ENCODE data around the gene CAMKMT. TPM values are rescaled to one million over a fixed set of nuclear protein-coding genes. Genes with fewer than 3 reads are reported as not detected.

CAMKMT gene
- total RNA-seq, 5 donors from 2014 or later (not counting 1 experiment from before 2014, with no cell fraction given), result 11.9 to 20.2 (median 16.5) TPM

GRCh38 chr2:44444881-44445280 lies 83.1 kb downstream of the CAMKMT start:
- H3K27me3 ChIP-seq (replicated peaks in 1 of 2; ENCODE audit: control insufficient read depth in 2 of 2, extremely low read depth in 1 of 2, insufficient read depth in 2 of 2, low read length in 1 of 2), result no peaks in the 10 kb centered on the region
- no peaks in the 10 kb centered on the region for H3K9me3 Mint-ChIP-seq
- DNase-seq, result no peak
- H3K27ac Mint-ChIP-seq, result no peak overlapping the region
- H3K9me3 ChIP-seq, result no peaks in the 10 kb centered on the region
- ChIA-PET CTCF (interaction anchor here (0.6 kb wide), 2 partner anchors 14 to 42 kb away, joined by 3 read pairs; no protein-coding TSS in a partner anchor), POLR2A (no interaction called here)
- no peak overlapping the region for H3K4me3 ChIP-seq (ENCODE audit: control insufficient read depth in 1 of 2, extremely low read depth in 1 of 2, low read length in 1 of 2)
- peaks cover 54% of the 10 kb centered on the region for H3K36me3 Mint-ChIP-seq
- peaks cover 0 to 6% (median 0%) of the 10 kb centered on the region in 3 donors for H3K4me1 Mint-ChIP-seq
- WGBS (ENCODE audit: insufficient coverage), result no CpG with 5 or more reads among the region's 2 CpGs
- no peaks in the 10 kb centered on the region for H3K27me3 Mint-ChIP-seq
- no peak for ATAC-seq (replicated peaks in 1 of 4)
- no peaks in the 10 kb centered on the region for H3K36me3 ChIP-seq (ENCODE audit: control insufficient read depth in 2 of 2, extremely low read depth in 1 of 2, insufficient read depth in 1 of 2, low read length in 1 of 2)
- no peaks in the 10 kb centered on the region for H3K4me1 ChIP-seq (ENCODE audit: control insufficient read depth in 1 of 2, extremely low read depth in 1 of 2, insufficient read depth in 2 of 2, low read length in 2 of 2)
- no peak overlapping the region for H3K4me3 Mint-ChIP-seq
- no peak overlapping the region for H3K27ac ChIP-seq (ENCODE audit: low read length)

GRCh38 chr2:44448860-44449527 lies 87.2 kb downstream of the CAMKMT start:
- POLR2A ChIA-PET, result no interaction called here
- CTCF ChIA-PET, result no interaction called here
- WGBS (ENCODE audit: insufficient coverage), result no CpG with 5 or more reads among the region's 6 CpGs

GRCh38 chr2:44450082-44450481 lies 88.3 kb downstream of the CAMKMT start:
- Histone ChIP-seq H3K4me3 (ENCODE audit: control insufficient read depth in 1 of 2, extremely low read depth in 1 of 2, low read length in 1 of 2) (no peak overlapping the region), H3K27ac (ENCODE audit: low read length) (no peak overlapping the region), H3K36me3 (ENCODE audit: control insufficient read depth in 2 of 2, extremely low read depth in 1 of 2, insufficient read depth in 1 of 2, low read length in 1 of 2) (no peaks in the 10 kb centered on the region), H3K4me1 (ENCODE audit: control insufficient read depth in 1 of 2, extremely low read depth in 1 of 2, insufficient read depth in 2 of 2, low read length in 2 of 2) (no peaks in the 10 kb centered on the region), H3K9me3 (no peaks in the 10 kb centered on the region), H3K27me3 (replicated peaks in 1 of 2; ENCODE audit: control insufficient read depth in 2 of 2, extremely low read depth in 1 of 2, insufficient read depth in 2 of 2, low read length in 1 of 2) (no peaks in the 10 kb centered on the region)
- ATAC-seq (replicated peaks in 1 of 4) (no peak), DNase-seq (no peak)
- Mint-ChIP-seq H3K9me3 (no peaks in the 10 kb centered on the region), H3K4me1 (peaks cover 0 to 6% (median 0%) of the 10 kb centered on the region in 3 donors), H3K27me3 (no peaks in the 10 kb centered on the region), H3K4me3 (no peak overlapping the region), H3K36me3 (peaks cover 34% of the 10 kb centered on the region), H3K27ac (no peak overlapping the region)
- CTCF ChIA-PET, result no interaction called here
- WGBS (ENCODE audit: insufficient coverage), result 89% methylated on average over 1 of the region's 3 CpGs
- POLR2A ChIA-PET, result no interaction called here

More at GRCh38 chr2:44448860-44449527, 87.2 kb downstream of the CAMKMT start:
- Mint-ChIP-seq H3K36me3 (peaks cover 35% of the 10 kb centered on the region), H3K9me3 (no peaks in the 10 kb centered on the region), H3K4me3 (no peak overlapping the region), H3K4me1 (peaks cover 0 to 6% (median 0%) of the 10 kb centered on the region in 3 donors), H3K27ac (no peak overlapping the region), H3K27me3 (no peaks in the 10 kb centered on the region)
- Histone ChIP-seq H3K36me3 (ENCODE audit: control insufficient read depth in 2 of 2, extremely low read depth in 1 of 2, insufficient read depth in 1 of 2, low read length in 1 of 2) (no peaks in the 10 kb centered on the region), H3K4me1 (ENCODE audit: control insufficient read depth in 1 of 2, extremely low read depth in 1 of 2, insufficient read depth in 2 of 2, low read length in 2 of 2) (no peaks in the 10 kb centered on the region), H3K9me3 (no peaks in the 10 kb centered on the region), H3K4me3 (ENCODE audit: control insufficient read depth in 1 of 2, extremely low read depth in 1 of 2, low read length in 1 of 2) (no peak overlapping the region), H3K27me3 (replicated peaks in 1 of 2; ENCODE audit: control insufficient read depth in 2 of 2, extremely low read depth in 1 of 2, insufficient read depth in 2 of 2, low read length in 1 of 2) (no peaks in the 10 kb centered on the region), H3K27ac (ENCODE audit: low read length) (no peak overlapping the region)
- ATAC-seq (replicated peaks in 1 of 4) (no peak), DNase-seq (no peak)

GRCh38 chr2:44450806-44451205 lies 89.1 kb downstream of the CAMKMT start:
- H3K4me3 ChIP-seq (ENCODE audit: control insufficient read depth in 1 of 2, extremely low read depth in 1 of 2, low read length in 1 of 2), result no peak overlapping the region
- no peaks in the 10 kb centered on the region for H3K36me3 ChIP-seq (ENCODE audit: control insufficient read depth in 2 of 2, extremely low read depth in 1 of 2, insufficient read depth in 1 of 2, low read length in 1 of 2)
- ATAC-seq (replicated peaks in 1 of 4), result no peak
- no peak for DNase-seq
- no peak overlapping the region for H3K27ac Mint-ChIP-seq
- peaks cover 0 to 6% (median 0%) of the 10 kb centered on the region in 3 donors for H3K4me1 Mint-ChIP-seq
- no peaks in the 10 kb centered on the region for H3K9me3 Mint-ChIP-seq
- H3K27ac ChIP-seq (ENCODE audit: low read length), result no peak overlapping the region
- CTCF ChIA-PET, result interaction anchor here in 1 of 2 donors (0.7 kb wide), 1 partner anchor 29 kb away, joined by 3 read pairs; no protein-coding TSS in a partner anchor
- H3K27me3 Mint-ChIP-seq, result no peaks in the 10 kb centered on the region
- no peaks in the 10 kb centered on the region for H3K27me3 ChIP-seq (replicated peaks in 1 of 2; ENCODE audit: control insufficient read depth in 2 of 2, extremely low read depth in 1 of 2, insufficient read depth in 2 of 2, low read length in 1 of 2)
- no peak overlapping the region for H3K4me3 Mint-ChIP-seq
- no peaks in the 10 kb centered on the region for H3K4me1 ChIP-seq (ENCODE audit: control insufficient read depth in 1 of 2, extremely low read depth in 1 of 2, insufficient read depth in 2 of 2, low read length in 2 of 2)
- H3K9me3 ChIP-seq, result no peaks in the 10 kb centered on the region
- POLR2A ChIA-PET, result no interaction called here
- H3K36me3 Mint-ChIP-seq, result peaks cover 30% of the 10 kb centered on the region

- DNase-seq (no peak), ATAC-seq (replicated peaks in 1 of 4) (no peak)
- no peaks in the 10 kb centered on the region for H3K9me3 Mint-ChIP-seq
- no peak overlapping the region for H3K4me3 Mint-ChIP-seq
- H3K27ac Mint-ChIP-seq, result no peak overlapping the region
- H3K4me1 ChIP-seq (ENCODE audit: control insufficient read depth in 1 of 2, extremely low read depth in 1 of 2, insufficient read depth in 2 of 2, low read length in 2 of 2), result no peaks in the 10 kb centered on the region
- H3K4me3 ChIP-seq (ENCODE audit: control insufficient read depth in 1 of 2, extremely low read depth in 1 of 2, low read length in 1 of 2), result no peak overlapping the region
- H3K27ac ChIP-seq (ENCODE audit: low read length), result no peak overlapping the region
- ChIA-PET POLR2A (interaction anchor here in 1 of 2 donors (0.6 kb wide), 1 partner anchor 1066 kb away, joined by 3 read pairs; no protein-coding TSS in a partner anchor), CTCF (no interaction called here)
- no peaks in the 10 kb centered on the region for H3K27me3 ChIP-seq (replicated peaks in 1 of 2; ENCODE audit: control insufficient read depth in 2 of 2, extremely low read depth in 1 of 2, insufficient read depth in 2 of 2, low read length in 1 of 2)
- H3K9me3 ChIP-seq, result no peaks in the 10 kb centered on the region
- no peaks in the 10 kb centered on the region for H3K4me1 Mint-ChIP-seq
- no CpG with 5 or more reads among the region's 1 CpG for WGBS (ENCODE audit: insufficient coverage)
- H3K36me3 Mint-ChIP-seq, result peaks cover 27% of the 10 kb centered on the region
- H3K27me3 Mint-ChIP-seq, result no peaks in the 10 kb centered on the region
- no peaks in the 10 kb centered on the region for H3K36me3 ChIP-seq (ENCODE audit: control insufficient read depth in 2 of 2, extremely low read depth in 1 of 2, insufficient read depth in 1 of 2, low read length in 1 of 2)
Measured at GRCh38 chr2:44452069-44452583, 90.4 kb downstream of the CAMKMT start.

- Histone ChIP-seq H3K27me3 (replicated peaks in 1 of 2; ENCODE audit: control insufficient read depth in 2 of 2, extremely low read depth in 1 of 2, insufficient read depth in 2 of 2, low read length in 1 of 2) (no peaks in the 10 kb centered on the region), H3K36me3 (ENCODE audit: control insufficient read depth in 2 of 2, extremely low read depth in 1 of 2, insufficient read depth in 1 of 2, low read length in 1 of 2) (no peaks in the 10 kb centered on the region), H3K27ac (ENCODE audit: low read length) (no peak overlapping the region), H3K4me3 (ENCODE audit: control insufficient read depth in 1 of 2, extremely low read depth in 1 of 2, low read length in 1 of 2) (no peak overlapping the region), H3K4me1 (ENCODE audit: control insufficient read depth in 1 of 2, extremely low read depth in 1 of 2, insufficient read depth in 2 of 2, low read length in 2 of 2) (no peaks in the 10 kb centered on the region), H3K9me3 (no peaks in the 10 kb centered on the region)
- ATAC-seq (replicated peaks in 1 of 4), result no peak
- Mint-ChIP-seq H3K36me3 (peaks cover 20% of the 10 kb centered on the region), H3K4me1 (no peaks in the 10 kb centered on the region), H3K9me3 (no peaks in the 10 kb centered on the region), H3K4me3 (no peak overlapping the region), H3K27ac (no peak overlapping the region), H3K27me3 (no peaks in the 10 kb centered on the region)
- ChIA-PET CTCF (interaction anchor here in 1 of 2 donors (0.6 kb wide), 1 partner anchor 437 kb away, joined by 5 read pairs; no protein-coding TSS in a partner anchor), POLR2A (interaction anchor here in 1 of 2 donors (0.6 kb wide), 1 partner anchor 16 kb away, joined by 9 read pairs; no protein-coding TSS in a partner anchor)
- DNase-seq, result no peak
- WGBS (ENCODE audit: insufficient coverage), result no CpG with 5 or more reads among the region's 1 CpG
Measured at GRCh38 chr2:44453259-44453658, 91.5 kb downstream of the CAMKMT start.

Data from T-cell (primary cell).